Left ventricle myocardium inferior (tissue), 1 donor: ENCODE data around the gene ABHD12. TPM values are rescaled to one million over a fixed set of nuclear protein-coding genes. Genes with fewer than 3 reads are reported as not detected.
A peak's percentile ranks its signal among the peaks of the same experiment; 100 is the strongest.

ENCODE experiments used
- DNase-seq: peaks from one replicate; pipeline ENCODE4 v3.0.0-alpha.2; 2020
- H3K27ac ChIP-seq: fragments of 200-600 bp; replicated peaks from 2 replicates; pipeline ENCODE4 v1.8.0; 2021
- H3K27me3 ChIP-seq: fragments of 200-600 bp; 2 replicates; pipeline ENCODE4 v1.8.0; 2021; ENCODE audit warnings: low read depth
- H3K36me3 ChIP-seq: fragments of 200-600 bp; 2 replicates; pipeline ENCODE4 v1.8.0; 2021
- H3K4me1 ChIP-seq: fragments of 200-600 bp; 2 replicates; pipeline ENCODE4 v1.8.0; 2021
- H3K4me3 ChIP-seq: fragments of 200-600 bp; 2 replicates; pipeline ENCODE4 v1.8.0; 2021; ENCODE audit warnings: mild to moderate bottlenecking, moderate library complexity
- H3K9me3 ChIP-seq: fragments of 200-600 bp; replicated peaks from 2 replicates; pipeline ENCODE4 v1.8.0; 2021
- CTCF ChIP-seq: fragments of 200-600 bp; IDR thresholded peaks from 2 replicates; pipeline ENCODE4 v1.8.0; 2021; ENCODE audit warnings: antibody characterized with exemption, mild to moderate bottlenecking, borderline replicate concordance
- intact Hi-C: fragments of 100-400 bp; cut with micrococcal nuclease; formaldehyde crosslinking; loops from one replicate; pipeline ENCODE4 v1.11.0; 2022
- total RNA-seq: library from RNA; stranded (reverse); fragmentation: NEBNext Ultra II Directional; extraction: Animal tissue kit (Norgen Biotek cat#: 25700); gene quantifications from one replicate; pipeline ENCODE4 v1.2.1, GENCODE V29; 2021
- donor health status: DM: no; HTN: yes; CAD: no; lungs with severe emphysema.

The ABHD12 gene
- total RNA-seq, 1 donor from 2014 or later: 23.2 TPM

- H3K4me1 ChIP-seq: peaks cover 10% of the 10 kb centered on the region
- no peak for DNase-seq
- no peak overlapping the region for H3K27ac ChIP-seq
- H3K36me3 ChIP-seq: no peaks in the 10 kb centered on the region
- no peaks in the 10 kb centered on the region for H3K27me3 ChIP-seq
- intact Hi-C loops: no loop called here
- no peak overlapping the region for H3K4me3 ChIP-seq
- TF ChIP-seq CTCF: no peak
- H3K9me3 ChIP-seq: no peaks in the 10 kb centered on the region
Observed at GRCh38 chr20:25368526-25368925, 22.1 kb downstream of the ABHD12 start.

GRCh38 chr20:25364879-25365699 lies 25.5 kb downstream of the ABHD12 start:
- intact Hi-C loops: no loop called here
- Histone ChIP-seq H3K36me3 (no peaks in the 10 kb centered on the region), H3K27me3 (no peaks in the 10 kb centered on the region), H3K27ac (no peak overlapping the region), H3K9me3 (no peaks in the 10 kb centered on the region), H3K4me1 (peaks cover 10% of the 10 kb centered on the region), H3K4me3 (no peak overlapping the region)
- DNase-seq: no peak
- no peak for TF ChIP-seq CTCF

GRCh38 chr20:25364180-25364788 lies 26.4 kb downstream of the ABHD12 start:
- no peak overlapping the region for H3K27ac ChIP-seq
- no peak for TF ChIP-seq CTCF
- no peak overlapping the region for H3K4me3 ChIP-seq
- H3K4me1 ChIP-seq: peaks cover 10% of the 10 kb centered on the region
- no peaks in the 10 kb centered on the region for H3K27me3 ChIP-seq
- no peak for DNase-seq
- intact Hi-C loops: no loop called here
- H3K9me3 ChIP-seq: no peaks in the 10 kb centered on the region
- H3K36me3 ChIP-seq: no peaks in the 10 kb centered on the region

GRCh38 chr20:25361287-25361683 lies 29.4 kb downstream of the ABHD12 start:
- intact Hi-C loops: no loop called here
- Histone ChIP-seq H3K27ac (no peak overlapping the region), H3K27me3 (no peaks in the 10 kb centered on the region), H3K9me3 (no peaks in the 10 kb centered on the region), H3K4me1 (peaks cover 26% of the 10 kb centered on the region), H3K36me3 (no peaks in the 10 kb centered on the region), H3K4me3 (no peak overlapping the region)
- DNase-seq: no peak
- TF ChIP-seq CTCF: no peak

- Histone ChIP-seq H3K9me3 (no peaks in the 10 kb centered on the region), H3K4me3 (no peak overlapping the region), H3K4me1 (peaks cover 31% of the 10 kb centered on the region), H3K27ac (peak overlapping the region; percentile 44), H3K27me3 (no peaks in the 10 kb centered on the region), H3K36me3 (no peaks in the 10 kb centered on the region)
- no peak for DNase-seq
- no peak for TF ChIP-seq CTCF
- intact Hi-C loops: no loop called here
Observed at GRCh38 chr20:25360631-25361286, 29.9 kb downstream of the ABHD12 start.
